GM12801 (cell line): ENCODE data around the gene GPRIN1.

Source experiments
- TF ChIP-seq, protein P1 (sequence below): IDR thresholded peaks from one replicate; pipeline ENCODE4 v1.5.1; 2011; ENCODE audit warnings: control low read depth; ENCODE audit not compliant: insufficient read length; ENCODE audit errors: extremely low read depth

GPRIN1 gene

DNA sequence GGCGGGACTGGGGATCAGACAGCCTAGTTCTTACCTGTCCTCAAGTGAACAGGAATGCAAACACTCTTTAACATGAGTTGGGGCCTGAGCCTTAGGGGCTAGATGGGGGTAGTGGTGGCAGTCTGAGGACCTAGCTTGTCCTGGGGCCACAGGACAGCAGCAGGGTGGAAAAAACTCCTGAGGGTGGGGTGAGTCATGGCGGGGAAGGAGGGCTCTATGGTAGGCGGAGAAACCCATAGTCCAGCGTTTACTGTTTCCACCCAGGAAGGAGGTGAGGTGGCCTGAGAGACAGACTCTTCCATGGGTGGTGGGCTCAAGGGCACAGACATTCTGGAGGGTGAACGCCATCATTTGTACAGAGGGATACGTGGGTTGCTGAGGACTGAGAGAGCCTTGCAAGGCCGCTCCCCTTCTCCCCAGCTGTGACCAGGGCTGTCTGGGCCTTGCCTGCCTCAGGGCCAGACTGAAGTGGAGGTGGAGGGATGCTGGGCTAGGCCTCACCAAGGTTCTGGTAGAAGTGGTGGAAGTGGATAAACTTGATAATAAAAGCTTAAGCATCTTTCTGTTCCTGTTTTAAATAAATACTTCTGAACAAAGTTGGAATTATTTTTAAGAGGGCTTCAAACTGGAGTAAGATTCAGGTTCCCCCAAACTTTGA, 36.2 kb upstream of the GPRIN1 start:
- TF ChIP-seq, protein P1, sequence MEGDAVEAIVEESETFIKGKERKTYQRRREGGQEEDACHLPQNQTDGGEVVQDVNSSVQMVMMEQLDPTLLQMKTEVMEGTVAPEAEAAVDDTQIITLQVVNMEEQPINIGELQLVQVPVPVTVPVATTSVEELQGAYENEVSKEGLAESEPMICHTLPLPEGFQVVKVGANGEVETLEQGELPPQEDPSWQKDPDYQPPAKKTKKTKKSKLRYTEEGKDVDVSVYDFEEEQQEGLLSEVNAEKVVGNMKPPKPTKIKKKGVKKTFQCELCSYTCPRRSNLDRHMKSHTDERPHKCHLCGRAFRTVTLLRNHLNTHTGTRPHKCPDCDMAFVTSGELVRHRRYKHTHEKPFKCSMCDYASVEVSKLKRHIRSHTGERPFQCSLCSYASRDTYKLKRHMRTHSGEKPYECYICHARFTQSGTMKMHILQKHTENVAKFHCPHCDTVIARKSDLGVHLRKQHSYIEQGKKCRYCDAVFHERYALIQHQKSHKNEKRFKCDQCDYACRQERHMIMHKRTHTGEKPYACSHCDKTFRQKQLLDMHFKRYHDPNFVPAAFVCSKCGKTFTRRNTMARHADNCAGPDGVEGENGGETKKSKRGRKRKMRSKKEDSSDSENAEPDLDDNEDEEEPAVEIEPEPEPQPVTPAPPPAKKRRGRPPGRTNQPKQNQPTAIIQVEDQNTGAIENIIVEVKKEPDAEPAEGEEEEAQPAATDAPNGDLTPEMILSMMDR, result no peak

DNA sequence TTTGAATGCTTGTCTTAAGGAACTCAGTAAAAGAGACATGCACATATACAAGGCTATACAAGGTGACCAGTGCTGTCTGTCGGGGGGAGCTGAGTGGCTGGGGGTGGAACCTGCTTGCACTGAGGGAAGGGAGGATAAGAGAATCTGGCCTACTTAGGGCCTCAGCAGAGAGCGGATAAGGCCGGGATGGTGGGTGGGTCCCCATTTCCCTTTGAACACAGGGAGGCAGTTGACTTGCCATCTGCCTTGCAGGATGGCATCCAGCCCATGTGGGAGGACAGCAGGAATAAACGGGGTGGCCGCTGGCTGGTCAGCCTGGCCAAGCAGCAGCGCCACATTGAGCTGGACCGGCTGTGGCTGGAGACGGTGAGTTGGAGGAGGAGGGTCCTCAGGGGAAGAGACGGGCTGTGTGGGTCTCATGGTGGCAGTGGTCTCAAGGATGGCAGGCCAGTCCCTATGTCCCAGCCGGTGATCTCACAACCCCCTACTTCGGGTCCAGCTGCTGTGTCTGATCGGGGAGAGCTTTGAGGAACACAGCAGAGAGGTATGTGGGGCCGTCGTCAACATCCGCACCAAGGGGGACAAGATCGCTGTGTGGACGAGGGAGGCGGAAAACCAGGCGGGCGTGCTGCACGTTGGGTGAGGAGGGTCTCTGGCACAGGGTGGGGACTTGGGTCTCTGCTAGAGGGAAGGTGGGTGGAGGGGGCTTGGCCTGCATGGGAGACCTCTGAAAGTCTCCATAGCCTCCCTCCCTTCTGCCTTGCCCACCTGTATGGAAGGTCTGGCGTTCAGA, 35.1 kb upstream of the GPRIN1 start:
- TF ChIP-seq, protein P1, result no peak

DNA sequence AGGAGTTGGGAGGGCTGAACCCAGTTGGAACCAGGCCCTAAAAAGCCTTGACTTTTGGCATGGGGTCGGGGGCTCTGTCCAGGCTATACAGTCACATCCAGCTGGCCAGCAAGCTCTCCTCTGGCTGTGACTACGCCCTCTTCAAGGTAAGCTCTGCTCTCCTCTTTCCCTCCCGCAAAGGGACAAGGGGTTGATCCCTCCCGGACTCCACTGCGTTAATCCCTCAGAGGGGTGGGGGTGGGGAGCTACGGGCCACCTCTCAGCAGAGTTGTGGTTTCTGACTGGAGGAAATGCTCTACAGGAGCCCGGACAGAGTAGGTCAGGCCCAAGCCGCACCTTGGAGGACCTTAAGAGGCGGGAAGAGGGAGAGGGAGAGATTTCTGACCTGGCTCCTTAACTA, 34.3 kb upstream of the GPRIN1 start:
- TF ChIP-seq, protein P1, result no peak

DNA sequence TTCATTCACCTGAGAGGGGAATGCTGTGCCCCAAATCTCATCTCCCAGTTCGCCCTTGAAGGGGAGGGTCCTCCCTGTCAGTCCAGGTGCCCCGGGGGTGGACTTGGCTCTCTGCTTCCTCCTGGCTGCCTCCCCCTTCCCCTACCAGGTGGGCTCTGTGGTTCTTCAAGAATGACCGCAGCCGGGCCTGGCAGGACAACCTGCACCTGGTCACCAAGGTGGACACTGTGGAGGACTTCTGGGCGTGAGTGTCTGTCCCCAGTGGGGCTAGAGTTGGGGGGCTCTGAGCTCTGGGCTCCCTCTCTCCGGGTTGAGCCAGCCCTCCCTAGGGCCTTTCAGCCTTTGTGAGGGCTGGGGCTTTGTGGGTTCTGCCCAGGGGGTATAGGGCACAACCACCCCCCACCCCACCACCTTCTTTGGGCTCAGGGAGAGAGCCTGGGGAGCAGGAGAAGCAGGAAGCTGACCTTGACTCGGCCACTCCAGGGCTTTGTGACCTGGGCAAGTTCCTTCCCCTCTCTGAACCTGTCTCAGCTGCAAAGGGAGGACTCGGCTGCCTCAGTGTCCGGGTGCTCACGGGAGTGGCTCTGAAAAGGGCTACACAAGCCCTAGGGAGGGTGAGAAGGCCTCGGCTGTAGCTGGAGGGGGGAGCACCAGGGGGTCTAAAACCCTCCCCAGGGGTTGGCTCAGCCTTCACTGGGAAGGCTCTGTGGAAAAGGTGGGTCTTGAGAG, 33.7 kb upstream of the GPRIN1 start:
- TF ChIP-seq, protein P1, result no peak

DNA sequence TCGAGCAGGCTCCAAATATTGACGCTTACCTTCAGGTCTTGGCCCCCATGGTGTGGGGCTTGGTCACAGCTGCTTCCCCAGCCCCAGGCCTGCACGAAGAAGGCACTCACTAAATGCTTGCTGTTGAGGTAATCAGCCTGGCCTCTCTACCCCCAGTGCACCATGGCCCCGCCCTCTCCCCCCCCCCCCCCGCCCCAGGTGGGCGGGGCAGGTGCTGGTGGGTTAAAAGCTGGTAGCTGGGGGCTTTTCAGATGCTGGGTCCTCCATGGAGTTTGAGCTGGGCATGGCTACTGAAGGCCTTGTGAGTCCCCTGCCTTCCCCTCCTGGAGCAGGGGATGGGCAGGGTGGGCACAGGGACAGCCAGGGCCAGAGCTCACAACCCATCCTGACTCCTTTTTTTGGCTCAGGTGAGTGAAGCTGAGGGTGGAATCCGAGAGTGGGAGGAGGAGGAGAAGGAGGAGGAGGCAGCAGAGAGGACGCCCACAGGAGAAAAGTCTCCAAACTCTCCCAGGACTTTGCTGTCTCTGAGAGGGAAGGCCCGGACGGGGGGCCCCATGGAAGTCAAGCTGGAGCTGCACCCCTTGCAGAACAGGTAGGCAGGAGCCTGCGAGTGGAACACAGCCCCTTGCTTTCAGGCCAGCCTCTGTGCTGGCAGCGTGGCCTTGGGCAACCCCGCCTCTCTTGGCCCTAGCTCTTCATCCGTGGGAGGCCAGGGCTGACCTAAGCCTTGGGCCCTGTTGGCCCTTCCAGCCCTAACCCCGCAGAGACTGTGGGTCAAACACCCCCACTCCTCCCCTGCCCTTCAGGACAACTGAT, 32.9 kb upstream of the GPRIN1 start:
- TF ChIP-seq, protein P1, result no peak

DNA sequence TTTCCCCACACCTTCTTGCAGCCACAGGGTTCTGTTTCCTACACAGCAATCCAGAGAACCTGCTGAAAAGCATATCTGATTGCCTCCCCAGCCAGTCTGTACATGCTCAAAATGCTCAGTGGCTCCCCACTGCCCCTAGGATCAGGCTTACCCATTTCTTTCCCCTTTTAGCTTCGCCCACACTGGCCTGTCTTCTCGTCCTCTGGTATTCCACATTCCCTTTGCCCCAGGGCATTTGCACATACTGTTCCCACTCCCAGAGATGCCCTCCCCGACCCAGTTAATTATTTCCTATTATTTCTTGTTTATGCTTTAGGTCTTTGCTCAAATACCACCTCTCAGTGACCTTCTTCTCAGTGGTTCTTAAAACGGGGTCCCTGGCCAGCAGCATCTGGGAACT, 30.7 kb upstream of the GPRIN1 start:
- TF ChIP-seq, protein P1, result no peak
